Measurements from ENCODE around the gene DNAAF5. TPM values are rescaled to one million over a fixed set of nuclear protein-coding genes. Genes with fewer than 3 reads are reported as not detected.

DNAAF5 gene
- total RNA-seq, 3 donors from 2014 or later: 29.4 to 43.0 (median 30.9) TPM

GRCh38 chr7:773622-773915 lies 47.1 kb downstream of the DNAAF5 start:
- TF ChIP-seq CTCF (IDR thresholded peaks at IDR 0.05): no peak
- no peak overlapping the region for H3K4me3 ChIP-seq
- H3K9me3 ChIP-seq: no peaks in the 10 kb centered on the region
- ATAC-seq (no peak), DNase-seq (peak in 1 of 3 donors; percentile 47)
- no peaks in the 10 kb centered on the region for H3K36me3 ChIP-seq (ENCODE audit: low read depth)
- no peaks in the 10 kb centered on the region for H3K4me1 ChIP-seq (ENCODE audit: low read depth)
- intact Hi-C loops (cut with DNase I, micrococcal nuclease): loop anchor here (5.0 to 10.0 kb wide), 2 partner anchors 449 to 451 kb away; no protein-coding TSS in a partner anchor

GRCh38 chr7:774161-775109 lies 47.9 kb downstream of the DNAAF5 start:
- no peaks in the 10 kb centered on the region for H3K36me3 ChIP-seq (ENCODE audit: low read depth)
- H3K9me3 ChIP-seq: no peaks in the 10 kb centered on the region
- H3K4me1 ChIP-seq (ENCODE audit: low read depth): no peaks in the 10 kb centered on the region
- peak; percentile 97 for TF ChIP-seq CTCF (IDR thresholded peaks at IDR 0.05)
- DNase-seq (peak; percentile 66 to 83 (median 75)), ATAC-seq (peak; percentile 90)
- intact Hi-C loops (cut with DNase I, micrococcal nuclease): loop anchor here (5.0 to 10.0 kb wide), 2 partner anchors 450 to 452 kb away; no protein-coding TSS in a partner anchor
- H3K4me3 ChIP-seq: no peak overlapping the region

GRCh38 chr7:776381-776780 lies 49.9 kb downstream of the DNAAF5 start:
- TF ChIP-seq CTCF (IDR thresholded peaks at IDR 0.05): no peak
- ATAC-seq (no peak), DNase-seq (peak in 1 of 3 donors; percentile 35)
- Histone ChIP-seq H3K4me1 (ENCODE audit: low read depth) (no peaks in the 10 kb centered on the region), H3K4me3 (no peak overlapping the region), H3K9me3 (no peaks in the 10 kb centered on the region), H3K36me3 (ENCODE audit: low read depth) (no peaks in the 10 kb centered on the region)
- intact Hi-C loops (cut with DNase I, micrococcal nuclease): loop anchor here in 1 of 2 donors (10.0 kb wide), 1 partner anchor 452 kb away; no protein-coding TSS in a partner anchor

GRCh38 chr7:776992-777727 lies 50.7 kb downstream of the DNAAF5 start:
- no peaks in the 10 kb centered on the region for H3K9me3 ChIP-seq
- no peaks in the 10 kb centered on the region for H3K4me1 ChIP-seq (ENCODE audit: low read depth)
- H3K36me3 ChIP-seq (ENCODE audit: low read depth): no peaks in the 10 kb centered on the region
- TF ChIP-seq CTCF (IDR thresholded peaks at IDR 0.05): no peak
- no peak for ATAC-seq
- peak in 1 of 3 donors; percentile 15 for DNase-seq
- H3K4me3 ChIP-seq: no peak overlapping the region
- intact Hi-C loops (cut with DNase I, micrococcal nuclease): loop anchor here in 1 of 2 donors (10.0 kb wide), 1 partner anchor 452 kb away; no protein-coding TSS in a partner anchor

- no peak for TF ChIP-seq CTCF (IDR thresholded peaks at IDR 0.05)
- DNase-seq (peak in 1 of 3 donors; percentile 29), ATAC-seq (no peak)
- Histone ChIP-seq H3K36me3 (ENCODE audit: low read depth) (no peaks in the 10 kb centered on the region), H3K4me1 (ENCODE audit: low read depth) (no peaks in the 10 kb centered on the region), H3K9me3 (no peaks in the 10 kb centered on the region), H3K4me3 (no peak overlapping the region)
- intact Hi-C loops (cut with DNase I, micrococcal nuclease): loop anchor here in 1 of 2 donors (10.0 kb wide), 1 partner anchor 453 kb away; no protein-coding TSS in a partner anchor
These were observed 51.2 kb downstream of the DNAAF5 start for GRCh38 chr7:777728-778078.
